ENCODE data around the gene TAS1R3.

DNA sequence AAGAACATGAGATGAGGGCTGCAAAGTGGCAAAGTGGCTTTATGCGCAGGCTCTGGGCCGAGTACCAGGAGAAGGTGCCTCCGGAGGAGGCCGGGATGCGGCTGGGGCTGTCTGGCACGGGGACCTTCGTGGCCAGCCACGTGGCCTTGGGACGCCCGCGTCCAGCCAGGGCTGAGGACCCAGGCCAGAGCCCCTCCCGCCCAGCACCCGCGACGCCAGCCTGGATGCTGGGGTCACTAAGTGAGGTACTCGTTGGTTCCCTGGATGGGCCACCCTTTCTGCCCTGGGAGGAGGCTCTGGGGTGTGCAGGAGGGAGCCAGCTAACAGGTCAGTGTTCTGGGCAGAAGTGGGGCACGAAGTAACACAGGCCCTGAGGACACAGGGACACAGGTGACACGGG lies 38.2 kb upstream of the TAS1R3 start:
- TF ChIP-seq GATA2 (IDR thresholded peaks at IDR 0.05; ENCODE audit: low read depth, low read length): no peak
- TF ChIP-seq GATA3 (IDR thresholded peaks at IDR 0.05; ENCODE audit: low read depth, low read length): no peak
